A673 (cell line): Measurements from ENCODE around the gene BAIAP2L2.

ENCODE experiments used
- CTCF ChIP-seq: fragments of 300-800, 200-600 bp; sonication (generic); conservative IDR thresholded peaks from 2 replicates; pipeline ENCODE4 v1.5.1; 2017; ENCODE audit warnings: low read depth, mild to moderate bottlenecking, antibody characterized with exemption, low read length, moderate library complexity, mixed read lengths
- EZH2 ChIP-seq: fragments of 200-600 bp; sonication (generic); IDR thresholded peaks from 2 replicates; pipeline ENCODE4 v1.6.1; 2017; ENCODE audit warnings: borderline replicate concordance, low read depth, mild to moderate bottlenecking, mixed read lengths, antibody characterized with exemption, low read length; ENCODE audit not compliant: poor library complexity, severe bottlenecking

- TF ChIP-seq CTCF (no peak), EZH2 (no peak)
These were observed 7.7 kb upstream of the BAIAP2L2 start for GRCh38 chr22:38118182-38118581.
